Endothelial cell of umbilical vein (primary cell): ENCODE measurements around the gene SETD9. TPM values are rescaled to one million over a fixed set of nuclear protein-coding genes. Genes with fewer than 3 reads are reported as not detected.

Experiments used
- BruUV-seq: library from RNA; stranded (reverse); fragments of 400-500 nt; replicated peaks from 2 replicates; lab custom pipeline; 2021; lab: Mats Ljungman, UMichigan
- CTCF ChIA-PET: fragments of 300-600, 350-600 bp; sonication (Branson Sonifier 250); formaldehyde crosslinking; loops from one replicate; lab custom pipeline; 2021; ENCODE audit warnings: antibody characterized with exemption, inconsistent platforms; lab: Charles Lee
- POLR2A ChIA-PET: fragments of 300-600, 350-600 bp; sonication (Branson Sonifier 250); formaldehyde crosslinking; loops from one replicate; lab custom pipeline; 2021; ENCODE audit warnings: antibody characterized with exemption, inconsistent platforms; lab: Charles Lee
- DNase-seq: peaks from one replicate; pipeline ENCODE4 v3.0.0-alpha.2; 2011; ENCODE audit warnings: low read depth, low spot score
- FAIRE-seq: peaks from 2 replicates; lab custom pipeline; 2011; peaks lifted over from hg19 to GRCh38; lab: Jason Lieb, UNC
- H2AFZ ChIP-seq: 2 replicates; pipeline ENCODE4 v1.6.0; 2012; ENCODE audit warnings: low read depth, low read length, control low read depth, inconsistent platforms
- H3K27ac ChIP-seq: 2 replicates; pipeline ENCODE4 v1.5.1; 2011; ENCODE audit warnings: low read depth, mild to moderate bottlenecking, control low read depth, low read length, moderate library complexity; ENCODE audit not compliant: insufficient read depth
- H3K27me3 ChIP-seq, 2 experiments: 2 replicates each; pipeline versions ENCODE4 v1.6.0 to v1.6.1; 2011; ENCODE audit warnings: low read length in 2 of 2, mixed read lengths in 1 of 2; ENCODE audit not compliant: control insufficient read depth in 2 of 2, insufficient read depth in 2 of 2
- H3K36me3 ChIP-seq, 2 experiments: 2 replicates in 1 of 2; 3 replicates in 1 of 2; pipeline ENCODE4 v1.5.1; 2011; ENCODE audit warnings: low read length in 2 of 2, mild to moderate bottlenecking in 1 of 2, moderate library complexity in 1 of 2; ENCODE audit not compliant: control insufficient read depth in 2 of 2, insufficient read depth in 2 of 2; ENCODE audit errors: extremely low read depth in 1 of 2
- H3K4me1 ChIP-seq: 3 replicates; pipeline ENCODE4 v1.5.1; 2011; ENCODE audit warnings: mild to moderate bottlenecking, low read length; ENCODE audit not compliant: control insufficient read depth, insufficient read depth; ENCODE audit errors: extremely low read depth
- H3K4me2 ChIP-seq: 2 replicates; pipeline ENCODE4 v1.6.1; 2011; ENCODE audit warnings: low read length, control low read depth, mixed read lengths; ENCODE audit not compliant: insufficient read depth
- H3K4me3 ChIP-seq, 3 experiments: fragments of 200-600 bp in 1 of 3; sonication (generic), shearing (Covaris generic) in 1 of 3; replicated peaks in 1 of 3; 2 replicates each; pipeline ENCODE4 v1.5.1; 2011 to 2016; ENCODE audit warnings: control low read depth in 3 of 3, low read length in 3 of 3, mild to moderate bottlenecking in 2 of 3, inconsistent platforms in 1 of 3, low read depth in 1 of 3, moderate library complexity in 1 of 3; ENCODE audit not compliant: insufficient read depth in 1 of 3
- H3K79me2 ChIP-seq: 2 replicates; pipeline ENCODE4 v1.6.0; 2012; ENCODE audit warnings: low read length, inconsistent platforms; ENCODE audit not compliant: control insufficient read depth, insufficient read depth
- H3K9ac ChIP-seq: replicated peaks from 2 replicates; pipeline ENCODE3; 2011; ENCODE audit warnings: low read length, control low read depth; ENCODE audit not compliant: insufficient read depth; ENCODE audit errors: extremely low read depth
- H3K9me1 ChIP-seq: replicated peaks from 3 replicates; pipeline ENCODE4 v1.6.0; 2011; ENCODE audit warnings: mild to moderate bottlenecking, low read length; ENCODE audit not compliant: control insufficient read depth, insufficient read depth; ENCODE audit errors: extremely low read depth
- H3K9me3 ChIP-seq: replicated peaks from 2 replicates; pipeline ENCODE4 v1.5.1; 2012; ENCODE audit warnings: low read length, inconsistent platforms; ENCODE audit not compliant: control insufficient read depth, insufficient read depth
- H4K20me1 ChIP-seq: replicated peaks from 2 replicates; pipeline ENCODE3; 2011; ENCODE audit warnings: mild to moderate bottlenecking, low read length; ENCODE audit not compliant: control insufficient read depth, insufficient read depth; ENCODE audit errors: extremely low read depth
- CTCF ChIP-seq, 2 donors: IDR thresholded peaks; 1 replicate in 1 of 2; 2 replicates in 1 of 2; pipeline ENCODE4 v1.5.1; 2011; ENCODE audit warnings: low read length in 2 of 2, mild to moderate bottlenecking in 2 of 2, moderate library complexity in 2 of 2, control low read depth in 1 of 2, inconsistent platforms in 1 of 2, low read depth in 1 of 2; ENCODE audit not compliant: insufficient read depth in 1 of 2; ENCODE audit errors: extremely low read depth in 1 of 2
- EZH2 ChIP-seq: IDR thresholded peaks from 2 replicates; pipeline ENCODE4 v1.6.1; 2012; ENCODE audit warnings: borderline replicate concordance, low read depth, mild to moderate bottlenecking, moderate library complexity, low read length, inconsistent platforms; ENCODE audit not compliant: severe bottlenecking
- FOS ChIP-seq: IDR thresholded peaks from 2 replicates; pipeline ENCODE4 v1.6.1; 2011; ENCODE audit warnings: mild to moderate bottlenecking, low read length, moderate library complexity, borderline replicate concordance; ENCODE audit not compliant: insufficient read depth
- GATA2 ChIP-seq: IDR thresholded peaks from 2 replicates; pipeline ENCODE4 v1.7.0; 2011; ENCODE audit warnings: low read depth, mild to moderate bottlenecking, moderate library complexity, mixed read lengths, low read length; ENCODE audit not compliant: insufficient read length, insufficient read depth
- JUN ChIP-seq: IDR thresholded peaks from 2 replicates; pipeline ENCODE4 v1.6.1; 2011; ENCODE audit warnings: borderline replicate concordance, low read depth; ENCODE audit not compliant: insufficient read length, insufficient read depth
- MAX ChIP-seq: IDR thresholded peaks from 2 replicates; pipeline ENCODE4 v1.6.1; 2011; ENCODE audit not compliant: insufficient read depth, insufficient read length
- MYC ChIP-seq: IDR thresholded peaks from one replicate; pipeline ENCODE4 v1.6.1; 2011; ENCODE audit warnings: mild to moderate bottlenecking, low read depth, low read length
- POLR2A ChIP-seq: IDR thresholded peaks from 2 replicates; pipeline ENCODE4 v1.6.1; 2012; ENCODE audit warnings: low read depth, mild to moderate bottlenecking, control low read depth, low read length
- POLR2AphosphoS5 ChIP-seq: IDR thresholded peaks from 2 replicates; pipeline ENCODE4 v1.6.1; 2012; ENCODE audit warnings: low read depth, mild to moderate bottlenecking, control low read depth, low read length, moderate library complexity; ENCODE audit not compliant: insufficient read depth
- dilution Hi-C: fragments of 300-500 bp; cut with MboI; formaldehyde crosslinking; loops from one replicate; pipeline ENCODE4 v1.15.0; 2019; ENCODE audit warnings: low sequenced_read_pairs; ENCODE audit not compliant: extremely low pct_ligation_motif_present
- intact Hi-C: fragments of 100-400 bp; cut with micrococcal nuclease; formaldehyde crosslinking; loops from one replicate; pipeline ENCODE4 v1.10.0; 2022
- polyA plus RNA-seq, 4 experiments: library from polyadenylated mRNA; depleted of rRNA in 3 of 4; stranded (reverse) in 3 of 4; unstranded in 1 of 4; fragments of >200 nt; gene quantifications; 2 replicates each; pipeline versions ENCODE4 v1.2.1 to v1.2.3, GENCODE V29; 2011 to 2012; ENCODE audit warnings: missing spikeins in 1 of 4
- total RNA-seq: library from RNA; stranded (reverse); gene quantifications from 2 replicates; pipeline ENCODE4 v1.2.3, GENCODE V29; 2021

SETD9 gene
- total and polyA plus RNA-seq, 2 donors (not counting 3 experiments of a cell fraction or from before 2014, with no cell fraction given): 7.1 to 7.9 TPM

DNA sequence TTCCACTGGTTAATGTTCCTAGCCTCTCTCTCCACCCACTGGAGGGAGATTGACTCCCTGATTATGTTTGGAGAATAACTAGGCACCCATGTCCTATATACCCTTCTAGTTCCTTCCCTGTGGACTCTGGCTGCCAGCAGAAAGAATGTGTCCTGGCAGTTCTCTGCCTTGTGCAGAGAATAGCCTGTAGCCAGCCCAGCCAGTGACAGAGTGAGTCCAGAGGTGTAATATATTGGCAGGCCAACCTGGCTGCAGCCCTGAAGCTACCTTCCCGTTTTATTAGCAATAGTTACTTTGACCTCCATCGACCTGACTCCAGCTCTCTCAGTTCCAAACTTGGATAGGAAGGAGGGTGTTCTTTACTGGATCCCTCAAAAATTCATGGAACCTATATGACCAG lies 8.1 kb downstream of the SETD9 start:
- no TSS peak for BruUV-seq
- H3K79me2 ChIP-seq: no peaks in the 10 kb centered on the region
- H3K27me3 ChIP-seq: no peaks in the 10 kb centered on the region
- ChIA-PET POLR2A (no interaction called here), CTCF (interaction anchor here (0.6 to 1.9 kb wide), 4 partner anchors 11 to 360 kb away, joined by 3 to 7 read pairs (median 4); no protein-coding TSS in a partner anchor)
- no peak overlapping the region for H3K4me3 ChIP-seq
- TF ChIP-seq MAX: no peak
- no peak for TF ChIP-seq CTCF (IDR thresholded peaks at IDR 0.05; ENCODE audit: extremely low read depth in 1 of 2, insufficient read depth in 1 of 2, low read depth in 1 of 2, low read length in 2 of 2)
- no peak for TF ChIP-seq JUN
- no peak for TF ChIP-seq GATA2
- TF ChIP-seq POLR2A: no peak
- no peak for TF ChIP-seq EZH2
- TF ChIP-seq FOS: no peak
- TF ChIP-seq POLR2AphosphoS5: no peak
- TF ChIP-seq MYC: no peak
- no peaks in the 10 kb centered on the region for H3K9me1 ChIP-seq
- no peaks in the 10 kb centered on the region for H3K4me1 ChIP-seq
- intact Hi-C loops: no loop called here
- H3K9ac ChIP-seq: no peak overlapping the region
- H3K9me3 ChIP-seq: no peaks in the 10 kb centered on the region
- no peak overlapping the region for H2AFZ ChIP-seq
- FAIRE-seq: no peak
- H4K20me1 ChIP-seq: peaks cover 2% of the 10 kb centered on the region
- H3K36me3 ChIP-seq: peaks cover 0 to 3% of the 10 kb centered on the region in 2 experiments
- dilution Hi-C loops: no loop called here
- DNase-seq: no peak
- no peak overlapping the region for H3K27ac ChIP-seq
- H3K4me2 ChIP-seq: no peak overlapping the region
